Measurements from ENCODE around the gene PAQR6. TPM values are rescaled to one million over a fixed set of nuclear protein-coding genes. Genes with fewer than 3 reads are reported as not detected.
A peak's percentile ranks its signal among the peaks of the same experiment; 100 is the strongest.

PAQR6 gene
- total RNA-seq, 1 donor from 2014 or later, result 3.3 TPM

- no peak for ATAC-seq
- DNase-seq (ENCODE audit: low spot score), result no peak
Measured at GRCh38 chr1:156263288-156263655, 15.4 kb upstream of the PAQR6 start.

- ATAC-seq, result no peak
- DNase-seq (ENCODE audit: low spot score), result no peak
Measured at GRCh38 chr1:156262461-156263287, 14.8 kb upstream of the PAQR6 start.

GRCh38 chr1:156260896-156261295, 13.0 kb upstream of the PAQR6 start:
- ATAC-seq, result peak; percentile 34

GRCh38 chr1:156259805-156260204, 11.9 kb upstream of the PAQR6 start:
- ATAC-seq (peak; percentile 43), DNase-seq (ENCODE audit: low spot score) (no peak)

More at GRCh38 chr1:156260896-156261295, 13.0 kb upstream of the PAQR6 start:
- no peak for DNase-seq (ENCODE audit: low spot score)

DNA sequence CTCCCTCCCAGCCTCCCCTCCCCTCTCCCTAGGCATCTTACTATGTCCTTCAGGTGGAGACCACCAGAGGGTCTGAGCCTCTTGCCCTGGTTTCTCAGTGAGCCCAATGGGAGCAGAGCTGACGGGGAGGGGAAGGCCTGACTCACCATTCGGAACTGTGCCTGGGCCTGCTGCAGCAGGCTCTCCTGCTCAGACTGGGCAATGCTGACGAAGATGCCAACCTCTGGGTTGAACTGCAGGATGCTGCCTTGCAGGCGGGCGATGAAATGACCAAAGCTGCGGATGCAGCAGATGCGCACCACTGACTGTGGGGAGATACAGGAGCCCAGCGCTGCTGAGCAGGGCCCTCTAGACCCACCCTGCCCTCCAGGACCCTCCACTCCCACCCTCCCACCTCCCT, 11.0 kb upstream of the PAQR6 start:
- DNase-seq (ENCODE audit: low spot score), result no peak

GRCh38 chr1:156257711-156258110, 9.9 kb upstream of the PAQR6 start:
- ATAC-seq (no peak), DNase-seq (ENCODE audit: low spot score) (no peak)

More for the DNA sequence above, 11.0 kb upstream of the PAQR6 start:
- no peak for ATAC-seq

- no peak for ATAC-seq
- DNase-seq (ENCODE audit: low spot score), result no peak
Measured at GRCh38 chr1:156253634-156254033, 5.8 kb upstream of the PAQR6 start.

DNA sequence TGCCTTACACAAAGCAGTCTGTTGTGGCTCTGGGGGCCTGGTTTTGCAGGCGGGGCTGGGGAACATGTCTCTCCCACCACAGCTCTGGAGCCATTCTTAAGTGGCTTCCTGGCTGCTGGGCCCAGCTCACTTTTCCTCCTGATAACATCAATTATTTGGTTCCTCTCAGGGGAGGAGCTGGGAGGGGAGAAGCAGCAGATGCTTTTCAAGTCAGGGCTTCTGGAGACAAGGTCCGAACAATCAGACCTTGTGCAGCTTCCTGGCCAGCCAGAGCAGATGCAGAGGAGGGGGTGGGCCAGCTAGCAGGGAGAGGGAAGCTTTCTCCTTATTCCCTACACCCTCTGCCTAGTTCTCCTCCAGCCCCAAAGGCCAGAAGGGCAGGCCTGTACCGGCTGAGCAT, 3.7 kb upstream of the PAQR6 start:
- DNase-seq (ENCODE audit: low spot score) (no peak), ATAC-seq (no peak)

GRCh38 chr1:156249593-156249992, 1.7 kb upstream of the PAQR6 start:
- ATAC-seq, result no peak

DNA sequence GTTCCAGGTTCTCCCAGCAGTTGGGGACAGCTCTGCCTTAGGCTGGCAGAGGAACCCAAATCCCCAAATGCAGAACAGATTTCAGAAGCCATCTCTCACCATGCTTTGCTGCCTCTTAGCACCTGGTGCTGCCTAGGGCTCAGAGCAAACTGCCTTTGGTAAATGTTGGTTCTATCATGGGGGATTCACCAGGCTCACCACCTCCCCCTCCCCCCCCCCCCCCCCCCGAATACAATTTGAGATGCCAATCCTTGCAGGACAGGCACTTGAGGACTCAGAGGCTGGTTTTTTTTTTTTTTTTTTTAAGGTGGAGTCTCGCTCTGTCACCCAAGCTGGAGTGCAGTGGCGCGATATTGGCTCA, 447 bp upstream of the PAQR6 start:
- DNase-seq (ENCODE audit: low spot score), result no peak
- no peak for ATAC-seq

More at GRCh38 chr1:156249593-156249992, 1.7 kb upstream of the PAQR6 start:
- DNase-seq (ENCODE audit: low spot score), result no peak

DNA sequence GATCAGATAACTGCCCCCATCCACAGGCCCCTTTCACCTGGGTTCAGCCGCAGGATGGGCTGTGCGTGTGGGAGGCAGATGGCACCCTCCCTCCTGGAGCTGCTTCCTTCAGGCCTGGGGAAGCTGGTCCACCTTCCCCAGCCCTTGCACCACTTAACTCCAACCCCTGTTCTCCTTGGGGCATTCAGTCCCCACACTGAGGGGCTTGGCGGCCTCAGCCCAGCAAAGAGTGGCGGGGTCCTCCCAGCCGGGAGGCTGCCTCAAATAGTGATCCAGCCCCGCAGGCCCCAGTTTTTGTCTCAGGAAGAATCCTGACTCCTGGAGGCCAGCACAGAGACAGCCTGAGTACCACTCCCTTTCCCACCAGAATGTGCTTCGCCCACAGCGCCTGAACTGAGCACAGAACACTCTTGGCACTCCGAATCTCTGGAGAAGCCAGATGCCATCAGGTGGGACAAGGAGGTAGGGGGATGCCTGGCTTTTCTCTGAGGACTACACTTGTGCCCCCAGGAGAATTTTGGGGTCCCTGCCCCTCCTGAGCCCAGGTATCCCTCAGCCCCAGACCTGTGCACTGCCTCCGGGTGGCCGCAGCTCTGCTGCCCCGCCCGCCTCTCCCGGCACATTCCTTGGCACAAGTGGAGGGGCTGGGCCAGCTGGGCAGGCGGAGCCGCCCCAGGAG, 936 bp downstream of the PAQR6 start:
- peak; percentile 58 for ATAC-seq
- no peak for DNase-seq (ENCODE audit: low spot score)

DNA sequence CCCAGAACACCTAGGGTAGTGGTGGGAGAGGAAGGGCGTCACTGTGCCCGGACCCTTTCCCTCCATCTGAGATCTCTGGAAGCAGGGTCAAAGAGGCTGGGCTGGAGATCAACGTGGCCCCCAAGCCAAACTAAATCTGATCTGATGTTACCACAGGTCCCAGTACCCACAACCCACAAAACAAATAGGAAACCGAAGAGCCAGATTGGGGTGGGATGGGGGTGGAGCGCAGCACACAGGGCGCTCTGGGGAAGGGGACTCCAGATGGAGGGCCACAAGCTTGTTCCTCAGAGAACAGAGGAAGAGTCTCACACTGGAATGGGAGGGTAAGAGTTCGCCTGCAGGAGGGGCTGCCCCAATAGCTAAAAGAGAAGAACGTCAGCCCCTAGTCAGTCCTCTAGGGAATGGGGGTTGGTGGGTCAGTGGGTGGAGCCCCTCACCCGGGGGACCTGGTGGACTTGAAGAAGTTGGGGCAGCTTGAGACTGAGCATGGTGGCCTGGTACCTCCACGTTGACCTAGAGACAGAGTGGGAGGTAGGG, 1.5 kb downstream of the PAQR6 start:
- DNase-seq (ENCODE audit: low spot score), result no peak
- no peak for ATAC-seq

GRCh38 chr1:156245451-156246232, 2.2 kb downstream of the PAQR6 start:
- no peak for DNase-seq (ENCODE audit: low spot score)
- peak; percentile 34 for ATAC-seq

DNA sequence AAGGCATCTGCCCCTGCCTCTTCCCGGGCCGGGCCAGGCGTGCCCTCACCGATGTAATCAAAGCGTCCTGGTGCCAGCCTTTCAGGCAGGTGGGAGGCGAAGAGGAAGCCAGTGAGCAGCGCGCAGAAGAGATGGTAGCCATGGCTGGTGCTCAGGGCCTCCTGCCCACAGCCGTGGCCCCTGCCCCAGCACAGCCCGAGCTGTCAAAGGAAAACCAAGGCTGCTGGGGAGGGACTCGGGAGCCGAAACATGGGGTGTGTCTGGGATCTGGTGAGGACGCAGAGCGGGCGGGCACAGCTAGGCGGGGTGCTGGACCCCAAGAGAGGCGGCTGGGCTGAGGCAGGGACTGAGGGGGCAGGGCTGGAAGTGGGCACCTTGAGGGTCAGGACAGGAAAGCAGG, 3.1 kb downstream of the PAQR6 start:
- ATAC-seq (no peak), DNase-seq (ENCODE audit: low spot score) (no peak)

DNA sequence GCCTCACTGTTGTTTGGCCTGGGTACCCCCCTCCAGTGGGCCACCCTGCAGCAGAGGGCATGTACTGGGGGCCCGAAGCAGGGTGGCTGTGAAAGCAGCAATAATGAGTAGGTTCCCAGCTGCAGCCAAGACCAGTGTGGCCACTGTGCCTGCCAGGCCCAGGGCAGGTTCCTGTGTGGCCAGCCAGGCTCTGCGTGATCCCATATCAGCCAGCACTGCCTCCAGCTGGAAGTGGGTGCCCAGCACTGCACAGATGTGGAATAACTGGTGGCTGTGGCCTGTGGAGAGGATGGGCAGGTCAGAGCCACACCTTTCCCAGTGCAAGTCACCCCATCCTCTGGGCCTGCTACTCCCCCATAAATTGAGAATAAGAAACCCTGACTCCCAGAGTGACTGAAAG, 3.7 kb downstream of the PAQR6 start:
- peak; percentile 27 for ATAC-seq
- DNase-seq (ENCODE audit: low spot score), result no peak

DNA sequence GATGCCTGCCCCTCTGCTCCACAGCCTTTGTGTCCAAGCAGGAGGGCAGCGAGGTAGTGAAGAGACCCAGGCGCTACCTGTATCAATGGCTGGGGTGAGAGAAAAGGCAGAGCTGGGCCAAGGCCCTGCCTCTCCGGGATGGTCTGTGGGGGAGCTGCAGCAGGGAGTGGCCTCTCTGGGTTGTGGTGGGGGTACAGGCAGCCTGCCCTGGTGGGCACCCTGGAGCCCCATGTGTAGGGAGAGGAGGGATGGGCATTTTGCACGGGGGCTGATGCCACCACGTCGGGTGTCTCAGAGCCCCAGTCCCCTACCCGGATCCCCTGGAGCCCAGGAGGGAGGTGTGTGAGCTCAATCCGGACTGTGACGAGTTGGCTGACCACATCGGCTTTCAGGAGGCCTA, 5.1 kb downstream of the PAQR6 start:
- DNase-seq (ENCODE audit: low spot score) (no peak), ATAC-seq (no peak)

DNA sequence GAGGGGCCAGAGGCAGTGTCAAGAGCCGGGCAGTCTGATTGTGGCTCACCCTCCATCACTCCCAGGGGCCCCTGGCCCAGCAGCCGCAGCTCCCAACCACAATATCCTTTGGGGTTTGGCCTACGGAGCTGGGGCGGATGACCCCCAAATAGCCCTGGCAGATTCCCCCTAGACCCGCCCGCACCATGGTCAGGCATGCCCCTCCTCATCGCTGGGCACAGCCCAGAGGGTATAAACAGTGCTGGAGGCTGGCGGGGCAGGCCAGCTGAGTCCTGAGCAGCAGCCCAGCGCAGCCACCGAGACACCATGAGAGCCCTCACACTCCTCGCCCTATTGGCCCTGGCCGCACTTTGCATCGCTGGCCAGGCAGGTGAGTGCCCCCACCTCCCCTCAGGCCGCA, 5.9 kb downstream of the PAQR6 start, which contains the start of gene BGLAP:
BGLAP (plus strand) TSS at position 259 of the 400 bp plus-strand sequence; CDS start at position 307, 48 bp downstream.
- no peak for DNase-seq (ENCODE audit: low spot score)
- ATAC-seq, result no peak

DNA sequence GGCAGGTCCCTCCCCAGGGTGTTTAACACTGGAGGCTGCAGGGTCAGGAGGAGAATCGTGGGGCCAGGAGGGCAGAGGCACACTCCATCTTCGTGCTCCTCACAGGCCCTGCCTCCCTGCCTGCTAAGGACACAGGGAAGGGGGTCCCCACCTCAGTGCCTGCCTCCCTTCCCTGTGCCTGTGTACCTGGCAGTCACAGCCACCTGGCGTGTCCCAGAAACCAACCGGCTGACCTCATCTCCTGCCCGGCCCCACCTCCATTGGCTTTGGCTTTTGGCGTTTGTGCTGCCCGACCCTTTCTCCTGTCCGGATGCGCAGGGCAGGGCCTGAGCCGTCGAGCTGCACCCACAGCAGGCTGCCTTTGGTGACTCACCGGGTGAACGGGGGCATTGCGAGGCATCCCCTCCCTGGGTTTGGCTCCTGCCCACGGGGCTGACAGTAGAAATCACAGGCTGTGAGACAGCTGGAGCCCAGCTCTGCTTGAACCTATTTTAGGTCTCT, 6.5 kb downstream of the PAQR6 start:
- ATAC-seq (no peak), DNase-seq (ENCODE audit: low spot score) (no peak)

- ATAC-seq (no peak), DNase-seq (ENCODE audit: low spot score) (no peak)
Measured at GRCh38 chr1:156238248-156238647, 9.6 kb downstream of the PAQR6 start.

GRCh38 chr1:156236164-156236563, 11.7 kb downstream of the PAQR6 start:
- no peak for ATAC-seq
- DNase-seq (ENCODE audit: low spot score), result no peak
